Breast epithelium (tissue), 4 donors: ENCODE measurements around the gene VPS41. TPM values are rescaled to one million over a fixed set of nuclear protein-coding genes. Genes with fewer than 3 reads are reported as not detected.

ENCODE experiments used
- DNase-seq, 2 donors: peaks; one replicate each; pipeline ENCODE4 v3.0.0-alpha.2; 2019; ENCODE audit warnings: low spot score in 2 of 2
- H3K27ac ChIP-seq, 2 donors: fragments of 200-600 bp; sonication (generic) in 1 of 2; one replicate each; pipeline ENCODE4 v1.5.1; 2016 to 2019; ENCODE audit warnings: mild to moderate bottlenecking in 1 of 2
- H3K27me3 ChIP-seq, 2 donors: fragments of 200-600 bp; sonication (generic) in 1 of 2; one replicate each; pipeline versions ENCODE4 v1.5.1 to v1.6.0; 2017 to 2019; ENCODE audit warnings: control low read depth in 1 of 2, mild to moderate bottlenecking in 1 of 2
- H3K36me3 ChIP-seq: fragments of 200-600 bp; one replicate; pipeline ENCODE4 v1.5.1; 2019
- H3K4me1 ChIP-seq, 2 donors: fragments of 200-600 bp; sonication (generic); one replicate each; pipeline ENCODE4 v1.5.1; 2016 to 2019; ENCODE audit warnings: control low read depth in 1 of 2
- H3K4me3 ChIP-seq, 3 donors: fragments of 200-600 bp; sonication (generic); 1 replicate in 2 of 3; 2 replicates in 1 of 3; pipeline ENCODE4 v1.5.1; 2016 to 2019; ENCODE audit warnings: mild to moderate bottlenecking in 3 of 3, moderate library complexity in 2 of 3
- H3K9me3 ChIP-seq, 2 donors: fragments of 200-600 bp; sonication (generic) in 1 of 2; one replicate each; pipeline ENCODE4 v1.5.1; 2016 to 2019; ENCODE audit warnings: control low read depth in 1 of 2
- POLR2A ChIP-seq: fragments of 450-650 bp; IDR thresholded peaks from one replicate; pipeline ENCODE4 v1.6.1; 2016; ENCODE audit warnings: antibody characterized with exemption, mild to moderate bottlenecking, moderate library complexity
- POLR2AphosphoS5 ChIP-seq, 3 donors: sonication (generic); formaldehyde crosslinking; IDR thresholded peaks; one replicate each; pipeline ENCODE4 v1.6.1; 2017; ENCODE audit warnings: antibody characterized with exemption in 3 of 3
- intact Hi-C: fragments of 100-400 bp; cut with DNase I; formaldehyde crosslinking; loops from one replicate; pipeline ENCODE4 v1.15.1; 2023; ENCODE audit warnings: low total_unique reads
- total RNA-seq, 3 donors: library from RNA; depleted of rRNA; stranded (reverse); fragments of >200 nt; gene quantifications; one replicate each; pipeline ENCODE4 v1.1.0, GENCODE V29; 2016
- TF ChIP-seq, protein P1 (sequence below), 3 donors: fragments of 450-650 bp; IDR thresholded peaks; one replicate each; pipeline ENCODE4 v1.5.1; 2016 to 2017; ENCODE audit warnings: antibody characterized with exemption in 3 of 3, mild to moderate bottlenecking in 3 of 3, moderate library complexity in 3 of 3

VPS41 gene
- total RNA-seq, 3 donors from 2014 or later, result 40.6 to 55.8 (median 45.8) TPM

DNA sequence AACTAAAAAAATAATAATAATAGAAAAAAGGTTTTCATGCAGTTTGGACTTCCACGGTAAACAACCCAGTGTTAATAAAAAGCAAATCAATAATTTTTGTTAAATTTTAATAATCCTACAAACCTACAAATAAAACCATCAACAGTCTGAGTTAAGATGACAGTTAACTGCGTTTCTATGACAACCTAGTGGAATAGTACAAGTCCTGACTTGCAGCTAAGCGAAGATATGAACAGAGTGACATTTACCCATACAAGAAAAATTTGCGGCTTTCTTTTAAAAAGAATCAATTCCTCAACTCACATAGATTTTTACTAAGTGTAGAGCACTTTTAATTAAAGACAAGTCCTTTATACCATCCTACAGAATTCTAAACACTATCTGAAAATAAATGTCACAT is 35.6 kb downstream of the VPS41 start:
- Histone ChIP-seq H3K36me3 (peaks cover 6% of the 10 kb centered on the region), H3K27ac (no peak overlapping the region), H3K27me3 (no peaks in the 10 kb centered on the region), H3K9me3 (no peaks in the 10 kb centered on the region), H3K4me3 (no peak overlapping the region), H3K4me1 (no peaks in the 10 kb centered on the region)
- no peak for TF ChIP-seq POLR2AphosphoS5 (IDR thresholded peaks at IDR 0.05)
- TF ChIP-seq POLR2A, result no peak
- TF ChIP-seq, protein P1, sequence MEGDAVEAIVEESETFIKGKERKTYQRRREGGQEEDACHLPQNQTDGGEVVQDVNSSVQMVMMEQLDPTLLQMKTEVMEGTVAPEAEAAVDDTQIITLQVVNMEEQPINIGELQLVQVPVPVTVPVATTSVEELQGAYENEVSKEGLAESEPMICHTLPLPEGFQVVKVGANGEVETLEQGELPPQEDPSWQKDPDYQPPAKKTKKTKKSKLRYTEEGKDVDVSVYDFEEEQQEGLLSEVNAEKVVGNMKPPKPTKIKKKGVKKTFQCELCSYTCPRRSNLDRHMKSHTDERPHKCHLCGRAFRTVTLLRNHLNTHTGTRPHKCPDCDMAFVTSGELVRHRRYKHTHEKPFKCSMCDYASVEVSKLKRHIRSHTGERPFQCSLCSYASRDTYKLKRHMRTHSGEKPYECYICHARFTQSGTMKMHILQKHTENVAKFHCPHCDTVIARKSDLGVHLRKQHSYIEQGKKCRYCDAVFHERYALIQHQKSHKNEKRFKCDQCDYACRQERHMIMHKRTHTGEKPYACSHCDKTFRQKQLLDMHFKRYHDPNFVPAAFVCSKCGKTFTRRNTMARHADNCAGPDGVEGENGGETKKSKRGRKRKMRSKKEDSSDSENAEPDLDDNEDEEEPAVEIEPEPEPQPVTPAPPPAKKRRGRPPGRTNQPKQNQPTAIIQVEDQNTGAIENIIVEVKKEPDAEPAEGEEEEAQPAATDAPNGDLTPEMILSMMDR (IDR thresholded peaks at IDR 0.05), result no peak
- intact Hi-C loops, result no loop called here
- no peak for DNase-seq

DNA sequence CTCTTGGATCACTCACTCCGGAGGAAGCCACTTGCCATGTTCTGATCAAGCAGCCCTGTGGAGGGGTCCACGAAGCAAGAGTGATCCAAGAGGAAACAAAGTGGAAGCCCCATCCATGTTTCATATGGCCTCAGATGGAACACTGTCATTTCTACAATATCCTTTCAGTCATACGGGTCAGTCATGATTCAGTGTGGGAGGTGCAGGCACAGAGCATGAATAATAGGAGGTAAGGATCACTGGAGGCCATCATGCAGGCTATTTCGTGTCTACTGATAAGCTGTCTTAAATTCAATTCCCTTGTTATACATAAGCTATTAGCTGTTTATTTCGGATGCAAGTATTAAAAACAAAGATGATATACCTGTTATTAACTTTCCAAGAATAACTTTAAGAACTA is 36.8 kb downstream of the VPS41 start:
- peaks cover 7% of the 10 kb centered on the region for H3K36me3 ChIP-seq
- H3K9me3 ChIP-seq, result no peaks in the 10 kb centered on the region
- intact Hi-C loops, result no loop called here
- no peaks in the 10 kb centered on the region for H3K27me3 ChIP-seq
- no peak overlapping the region for H3K4me3 ChIP-seq
- TF ChIP-seq, protein P1 (IDR thresholded peaks at IDR 0.05), result no peak
- TF ChIP-seq POLR2A, result no peak
- DNase-seq, result no peak
- no peaks in the 10 kb centered on the region for H3K4me1 ChIP-seq
- H3K27ac ChIP-seq, result no peak overlapping the region

DNA sequence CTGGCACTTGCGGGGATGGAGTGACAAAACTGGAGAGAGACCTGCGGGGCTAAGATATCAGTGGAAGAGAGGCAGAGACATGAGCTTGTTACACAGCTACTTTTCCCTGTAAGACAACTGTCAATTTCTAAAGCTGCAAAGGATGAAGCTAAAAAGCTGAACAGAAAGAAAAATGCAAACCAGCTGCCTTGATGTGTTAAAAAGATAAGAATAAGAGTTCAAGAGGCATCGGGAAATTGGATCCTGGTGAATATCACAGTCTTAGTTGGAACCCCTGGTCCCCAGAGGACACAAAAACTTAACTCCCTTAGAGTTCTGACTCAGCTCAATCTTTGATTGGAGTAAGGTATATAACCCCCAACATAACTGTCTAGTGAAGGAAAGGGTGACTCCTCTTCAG is 38.8 kb downstream of the VPS41 start:
- no peak overlapping the region for H3K27ac ChIP-seq
- no peak for DNase-seq
- TF ChIP-seq, protein P1 (IDR thresholded peaks at IDR 0.05), result no peak
- no peak for TF ChIP-seq POLR2AphosphoS5 (IDR thresholded peaks at IDR 0.05)
- TF ChIP-seq POLR2A, result no peak
- H3K4me3 ChIP-seq, result no peak overlapping the region
- H3K4me1 ChIP-seq, result no peaks in the 10 kb centered on the region
- H3K9me3 ChIP-seq, result no peaks in the 10 kb centered on the region
- intact Hi-C loops, result no loop called here
- no peaks in the 10 kb centered on the region for H3K27me3 ChIP-seq
- peaks cover 7% of the 10 kb centered on the region for H3K36me3 ChIP-seq

DNA sequence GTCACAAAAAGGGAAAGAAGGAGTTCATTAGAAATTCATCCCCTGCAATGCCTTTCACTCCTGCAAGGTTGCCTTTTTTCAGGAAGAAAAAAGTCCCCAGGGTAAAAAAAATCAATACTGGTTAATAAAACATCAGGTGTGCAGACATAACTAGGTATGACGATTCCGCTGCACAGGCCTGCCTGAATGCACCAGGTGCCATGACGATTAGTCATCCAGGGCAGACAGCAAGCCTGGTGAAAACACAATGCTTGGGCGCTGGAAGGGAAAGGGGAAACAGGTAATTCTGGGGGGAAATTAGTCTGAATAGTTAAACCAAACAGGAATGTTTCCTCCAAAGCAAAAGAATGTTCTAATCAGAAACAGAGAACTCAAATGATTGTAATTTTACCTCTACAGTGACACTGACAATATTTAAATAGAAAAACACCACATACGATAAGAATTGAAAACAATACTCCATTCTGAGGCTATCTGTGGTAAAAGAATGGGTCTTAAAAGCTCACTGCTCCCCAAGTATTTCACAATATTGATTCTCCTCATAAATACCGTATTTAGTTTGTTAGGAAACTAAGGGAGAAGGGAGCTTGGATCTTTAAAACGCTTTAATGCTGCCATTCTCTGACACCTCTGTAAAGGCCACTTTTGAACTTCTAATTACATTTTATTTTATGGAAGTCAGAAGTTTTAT is 45.2 kb downstream of the VPS41 start:
- no peak overlapping the region for H3K4me3 ChIP-seq
- H3K36me3 ChIP-seq, result peaks cover 4% of the 10 kb centered on the region
- no peak overlapping the region for H3K27ac ChIP-seq
- no peaks in the 10 kb centered on the region for H3K27me3 ChIP-seq
- TF ChIP-seq POLR2AphosphoS5 (IDR thresholded peaks at IDR 0.05) (no peak), POLR2A (no peak)
- TF ChIP-seq, protein P1 (IDR thresholded peaks at IDR 0.05), result no peak
- intact Hi-C loops, result no loop called here
- H3K9me3 ChIP-seq, result no peaks in the 10 kb centered on the region
- DNase-seq, result no peak
- no peaks in the 10 kb centered on the region for H3K4me1 ChIP-seq

DNA sequence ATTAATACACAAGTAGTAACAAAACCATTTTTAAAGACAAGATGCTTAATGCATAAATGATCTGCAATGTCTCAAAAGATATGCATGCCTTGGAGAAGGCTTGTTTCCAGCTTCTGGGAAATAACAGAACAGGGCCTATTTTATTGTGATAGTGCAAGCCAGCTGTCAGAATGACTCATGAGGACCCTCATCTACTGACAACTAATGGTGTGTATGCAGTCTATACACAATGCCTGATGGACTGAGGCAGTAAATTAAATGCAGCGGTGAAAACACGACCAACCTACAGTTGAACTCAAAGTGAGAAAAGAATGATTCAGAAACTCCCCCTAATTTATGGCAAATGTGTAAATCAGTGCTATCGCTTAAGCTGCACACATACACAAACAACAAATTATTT is 46.3 kb downstream of the VPS41 start:
- no peak for DNase-seq
- Histone ChIP-seq H3K27me3 (no peaks in the 10 kb centered on the region), H3K4me3 (no peak overlapping the region), H3K4me1 (no peaks in the 10 kb centered on the region), H3K9me3 (no peaks in the 10 kb centered on the region), H3K27ac (no peak overlapping the region), H3K36me3 (no peaks in the 10 kb centered on the region)
- TF ChIP-seq POLR2A, result no peak
- TF ChIP-seq POLR2AphosphoS5 (IDR thresholded peaks at IDR 0.05), result no peak
- TF ChIP-seq, protein P1 (IDR thresholded peaks at IDR 0.05), result no peak
- intact Hi-C loops, result no loop called here
